Activated CD8-positive, alpha-beta T cell treated with anti-CD3 and anti-CD28 coated beads for 36 hours (primary cell): Measurements from ENCODE around the gene CNTLN. TPM values are rescaled to one million over a fixed set of nuclear protein-coding genes. Genes with fewer than 3 reads are reported as not detected.

Experiments
- ATAC-seq: fragments of 200-7000 bp; cut with Tn5 transposase; one replicate; pipeline ENCODE4 v1.10.0; 2021; ENCODE audit warnings: mild to moderate bottlenecking, moderate library complexity
- CTCF ChIA-PET: fragments of 350-600 bp; sonication (Branson Sonifier 250); formaldehyde crosslinking; loops from one replicate; lab custom pipeline; 2021; ENCODE audit warnings: antibody characterized with exemption; lab: Charles Lee
- POLR2A ChIA-PET: fragments of 350-600 bp; sonication (Branson Sonifier 250); formaldehyde crosslinking; loops from one replicate; lab custom pipeline; 2021; ENCODE audit warnings: antibody characterized with exemption; lab: Charles Lee
- DNase-seq: peaks from one replicate; pipeline ENCODE4 v3.0.0-alpha.2; 2020
- H3K27ac Mint-ChIP-seq: one replicate; pipeline ENCODE4 v1.8.0; 2021; ENCODE audit warnings: mild to moderate bottlenecking, mixed read lengths
- H3K27me3 Mint-ChIP-seq: one replicate; pipeline ENCODE4 v1.8.0; 2021; ENCODE audit warnings: mixed read lengths
- H3K36me3 Mint-ChIP-seq: one replicate; pipeline ENCODE4 v1.8.0; 2021; ENCODE audit warnings: low read depth, mixed read lengths
- H3K4me1 Mint-ChIP-seq: one replicate; pipeline ENCODE4 v1.8.0; 2021; ENCODE audit warnings: low read depth, mixed read lengths
- H3K4me3 Mint-ChIP-seq: one replicate; pipeline ENCODE4 v1.8.0; 2021; ENCODE audit warnings: mild to moderate bottlenecking, moderate library complexity, mixed read lengths
- H3K9me3 Mint-ChIP-seq: one replicate; pipeline ENCODE4 v1.8.0; 2021; ENCODE audit warnings: mixed read lengths
- intact Hi-C: fragments of 100-400 bp; cut with micrococcal nuclease; formaldehyde crosslinking; loops from one replicate; pipeline ENCODE4 v1.10.0; 2022
- total RNA-seq, 2 experiments: library from RNA; stranded (reverse); gene quantifications; one replicate each; pipeline ENCODE4 v1.2.3, GENCODE V29; 2021
- TF ChIP-seq, protein P1 (sequence below): fragments of 200-600 bp; IDR thresholded peaks from one replicate; pipeline ENCODE4 v1.8.0; 2022; ENCODE audit warnings: antibody characterized with exemption, mild to moderate bottlenecking

The CNTLN gene
- total RNA-seq, 2 experiments from 2014 or later, result 0.40 to 0.43 TPM

DNA sequence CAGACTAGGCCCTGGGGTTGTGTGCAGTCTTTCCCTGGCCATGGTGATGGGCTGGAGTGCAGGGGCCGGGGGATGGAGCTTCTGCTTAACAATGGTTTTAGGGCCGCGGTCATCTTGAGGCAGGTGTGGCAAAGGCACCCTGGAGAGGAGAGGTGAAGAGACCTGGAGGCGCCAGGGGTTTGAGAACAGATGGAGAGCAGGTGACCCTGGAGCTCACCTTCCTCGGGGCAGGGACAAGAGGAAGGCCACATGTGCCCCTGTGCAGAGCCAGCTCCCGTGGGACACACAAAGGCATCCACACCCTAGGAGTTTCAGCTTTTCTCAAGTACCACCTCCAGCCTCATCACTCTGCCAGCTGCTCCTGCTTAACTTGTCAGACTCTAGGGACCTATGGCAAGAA lies 397.6 kb downstream of the CNTLN start:
- TF ChIP-seq, protein P1, sequence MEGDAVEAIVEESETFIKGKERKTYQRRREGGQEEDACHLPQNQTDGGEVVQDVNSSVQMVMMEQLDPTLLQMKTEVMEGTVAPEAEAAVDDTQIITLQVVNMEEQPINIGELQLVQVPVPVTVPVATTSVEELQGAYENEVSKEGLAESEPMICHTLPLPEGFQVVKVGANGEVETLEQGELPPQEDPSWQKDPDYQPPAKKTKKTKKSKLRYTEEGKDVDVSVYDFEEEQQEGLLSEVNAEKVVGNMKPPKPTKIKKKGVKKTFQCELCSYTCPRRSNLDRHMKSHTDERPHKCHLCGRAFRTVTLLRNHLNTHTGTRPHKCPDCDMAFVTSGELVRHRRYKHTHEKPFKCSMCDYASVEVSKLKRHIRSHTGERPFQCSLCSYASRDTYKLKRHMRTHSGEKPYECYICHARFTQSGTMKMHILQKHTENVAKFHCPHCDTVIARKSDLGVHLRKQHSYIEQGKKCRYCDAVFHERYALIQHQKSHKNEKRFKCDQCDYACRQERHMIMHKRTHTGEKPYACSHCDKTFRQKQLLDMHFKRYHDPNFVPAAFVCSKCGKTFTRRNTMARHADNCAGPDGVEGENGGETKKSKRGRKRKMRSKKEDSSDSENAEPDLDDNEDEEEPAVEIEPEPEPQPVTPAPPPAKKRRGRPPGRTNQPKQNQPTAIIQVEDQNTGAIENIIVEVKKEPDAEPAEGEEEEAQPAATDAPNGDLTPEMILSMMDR, result no peak
- ATAC-seq, result no peak
- Mint-ChIP-seq H3K27ac (no peak overlapping the region), H3K27me3 (peaks cover 1% of the 10 kb centered on the region), H3K9me3 (no peaks in the 10 kb centered on the region), H3K4me3 (no peak overlapping the region), H3K4me1 (no peaks in the 10 kb centered on the region), H3K36me3 (no peaks in the 10 kb centered on the region)
- CTCF ChIA-PET, result interaction anchor here (0.9 to 1.2 kb wide), 4 partner anchors 49 to 275 kb away, joined by 3 read pairs; no protein-coding TSS in a partner anchor
- intact Hi-C loops, result loop anchor here (5.0 kb wide), 1 partner anchor 265 kb away; no protein-coding TSS in a partner anchor
- POLR2A ChIA-PET, result no interaction called here
- DNase-seq, result no peak

DNA sequence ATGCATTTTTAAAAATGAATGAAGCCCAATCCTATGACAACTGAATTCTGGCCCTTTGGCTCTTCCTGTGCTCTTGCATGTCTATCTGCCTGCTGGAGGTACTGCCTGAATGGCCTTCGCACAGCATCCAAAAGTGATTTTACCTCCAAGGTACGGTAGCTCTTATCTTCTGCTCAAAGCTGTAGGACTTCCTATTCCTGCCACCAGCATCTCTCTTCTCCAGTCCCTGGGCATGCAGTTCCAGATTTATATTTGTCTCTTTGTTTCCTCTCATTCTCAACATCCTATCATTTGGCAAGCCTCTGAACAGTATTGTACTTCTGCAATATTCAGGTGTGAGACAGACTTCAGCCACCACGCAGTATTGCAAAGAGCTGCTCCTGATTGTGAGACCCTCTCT lies 400.3 kb downstream of the CNTLN start:
- H3K27me3 Mint-ChIP-seq, result peaks cover 2% of the 10 kb centered on the region
- intact Hi-C loops, result no loop called here
- no peaks in the 10 kb centered on the region for H3K4me1 Mint-ChIP-seq
- H3K9me3 Mint-ChIP-seq, result no peaks in the 10 kb centered on the region
- no peaks in the 10 kb centered on the region for H3K36me3 Mint-ChIP-seq
- POLR2A ChIA-PET, result no interaction called here
- H3K4me3 Mint-ChIP-seq, result no peak overlapping the region
- TF ChIP-seq, protein P1, result no peak
- ATAC-seq (no peak), DNase-seq (no peak)
- CTCF ChIA-PET, result no interaction called here
- H3K27ac Mint-ChIP-seq, result no peak overlapping the region

DNA sequence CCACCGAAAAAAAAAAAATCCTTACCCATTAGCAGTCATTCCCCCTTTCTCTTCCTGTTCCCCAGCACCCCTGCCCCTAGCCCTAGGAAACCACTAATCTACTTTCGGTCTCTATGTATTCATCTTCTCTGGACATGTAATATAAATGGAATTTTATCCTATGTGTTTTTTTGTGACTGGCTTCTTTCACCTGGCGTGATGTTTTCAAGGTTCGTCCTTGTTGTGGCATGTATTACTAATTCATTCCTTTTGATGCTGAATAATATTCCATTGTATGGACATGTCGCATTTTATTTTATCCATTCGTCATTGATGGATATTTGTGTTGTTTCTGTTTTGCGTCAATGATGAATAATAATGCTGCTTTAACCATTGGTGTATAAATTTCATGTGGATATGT lies 401.2 kb downstream of the CNTLN start:
- Mint-ChIP-seq H3K36me3 (no peaks in the 10 kb centered on the region), H3K4me3 (no peak overlapping the region), H3K9me3 (no peaks in the 10 kb centered on the region), H3K27me3 (peaks cover 1% of the 10 kb centered on the region), H3K27ac (no peak overlapping the region), H3K4me1 (no peaks in the 10 kb centered on the region)
- ChIA-PET CTCF (no interaction called here), POLR2A (no interaction called here)
- ATAC-seq (no peak), DNase-seq (no peak)
- TF ChIP-seq, protein P1, result no peak
- intact Hi-C loops, result no loop called here

DNA sequence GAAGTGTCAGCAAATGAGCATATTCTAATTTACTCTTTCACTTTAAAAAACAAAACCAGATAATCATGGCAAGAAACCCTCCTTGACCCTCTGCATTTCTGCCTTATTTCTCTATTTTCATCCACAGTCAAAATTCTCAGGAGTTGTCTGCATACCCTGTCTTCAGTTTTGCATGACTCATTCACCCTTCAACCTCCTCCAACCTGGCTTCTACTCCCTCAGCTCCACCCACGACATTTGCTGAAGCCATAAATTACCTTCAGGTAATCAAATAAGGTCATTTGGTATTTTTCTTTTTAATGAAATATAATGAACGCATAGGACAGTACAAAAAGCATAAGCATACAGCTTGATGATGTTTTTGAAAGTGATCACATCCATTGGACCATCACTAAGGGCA lies 416.2 kb downstream of the CNTLN start:
- POLR2A ChIA-PET, result no interaction called here
- CTCF ChIA-PET, result no interaction called here
- no peak overlapping the region for H3K27ac Mint-ChIP-seq
- H3K4me1 Mint-ChIP-seq, result no peaks in the 10 kb centered on the region
- H3K27me3 Mint-ChIP-seq, result no peaks in the 10 kb centered on the region
- intact Hi-C loops, result no loop called here
- TF ChIP-seq, protein P1, result no peak
- DNase-seq (no peak), ATAC-seq (no peak)
- H3K36me3 Mint-ChIP-seq, result no peaks in the 10 kb centered on the region
- peaks cover 11% of the 10 kb centered on the region for H3K9me3 Mint-ChIP-seq
- H3K4me3 Mint-ChIP-seq, result no peak overlapping the region
